BLaER1 (cell line): ENCODE data around the gene ADSS1.

Experiments
- H3K27ac ChIP-seq: shearing (Covaris generic); formaldehyde crosslinking; 2 replicates; pipeline ENCODE4 v1.8.1; 2022
- H3K27me3 ChIP-seq: shearing (Covaris generic); formaldehyde crosslinking; 2 replicates; pipeline ENCODE4 v1.8.1; 2022
- H3K36me3 ChIP-seq: shearing (Covaris generic); formaldehyde crosslinking; 2 replicates; pipeline ENCODE4 v1.8.1; 2022
- H3K4me1 ChIP-seq: shearing (Covaris generic); formaldehyde crosslinking; 2 replicates; pipeline ENCODE4 v1.8.1; 2022
- H3K4me2 ChIP-seq: shearing (Covaris generic); formaldehyde crosslinking; 2 replicates; pipeline ENCODE4 v1.8.1; 2022
- H3K4me3 ChIP-seq: shearing (Covaris generic); formaldehyde crosslinking; 2 replicates; pipeline ENCODE4 v1.8.1; 2022
- H3K9ac ChIP-seq: shearing (Covaris generic); formaldehyde crosslinking; 2 replicates; pipeline ENCODE4 v1.8.1; 2022
- H3K9me3 ChIP-seq: shearing (Covaris generic); formaldehyde crosslinking; 2 replicates; pipeline ENCODE4 v1.8.1; 2022
- H4K20me1 ChIP-seq: shearing (Covaris generic); formaldehyde crosslinking; 2 replicates; pipeline ENCODE4 v1.8.1; 2022
- Cebpa-rat ChIP-seq: shearing (Covaris generic); IDR thresholded peaks from 2 replicates; pipeline ENCODE4 v1.8.1; 2022

ADSS1 gene

DNA sequence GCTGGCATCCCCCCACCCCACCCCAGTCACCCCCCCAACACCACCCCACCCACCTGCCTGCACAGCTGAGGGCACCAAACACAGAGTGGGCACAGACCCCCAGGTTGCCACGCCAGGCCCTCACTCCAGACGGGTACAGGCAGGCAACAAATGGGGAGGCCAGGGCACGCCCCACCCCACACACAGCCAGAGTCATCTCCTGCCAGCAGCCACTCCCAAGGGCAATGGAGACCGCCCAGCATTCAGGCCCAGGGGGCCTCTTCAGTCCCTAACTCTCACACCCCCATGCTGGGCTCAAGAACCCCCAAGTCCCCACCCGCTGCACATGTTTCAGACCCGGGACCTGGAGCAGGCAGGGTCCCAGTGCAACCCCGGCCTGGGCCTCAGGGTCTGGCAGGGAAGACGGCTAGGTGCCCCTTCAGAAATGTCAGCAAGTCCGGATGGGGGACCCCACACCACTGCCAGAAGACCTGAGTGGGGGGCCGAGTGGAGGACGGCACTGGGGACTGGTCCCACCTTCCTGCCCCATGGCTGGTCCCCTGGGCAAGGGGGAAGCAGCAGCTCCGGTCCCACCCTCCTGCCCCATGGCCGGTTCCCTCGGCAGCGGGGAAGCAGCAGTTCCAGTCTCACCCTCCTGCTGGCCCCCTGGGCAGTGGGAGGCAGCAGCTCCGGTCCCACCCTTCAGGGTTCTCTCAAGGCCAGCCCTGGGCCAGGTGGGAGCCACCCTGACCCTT lies 59.6 kb downstream of the ADSS1 start:
- Histone ChIP-seq H3K4me1 (peaks cover 68% of the 10 kb centered on the region), H3K36me3 (peaks cover 88% of the 10 kb centered on the region), H4K20me1 (peaks cover 97% of the 10 kb centered on the region), H3K4me2 (peak overlapping the region; percentile 51), H3K9ac (peak overlapping the region; percentile 8; the same call in 1 of the 2 replicates), H3K4me3 (no peak overlapping the region), H3K27me3 (no peaks in the 10 kb centered on the region), H3K27ac (peak overlapping the region; percentile 60; the same call in 1 of the 2 replicates), H3K9me3 (no peaks in the 10 kb centered on the region)
- no peak for TF ChIP-seq Cebpa-rat

GRCh38 chr14:104784218-104784568 lies 60.2 kb downstream of the ADSS1 start:
- H3K4me3 ChIP-seq: no peak overlapping the region
- peak overlapping the region; percentile 60; the same call in 1 of the 2 replicates for H3K27ac ChIP-seq
- peaks cover 74% of the 10 kb centered on the region for H3K4me1 ChIP-seq
- peaks cover 88% of the 10 kb centered on the region for H3K36me3 ChIP-seq
- TF ChIP-seq Cebpa-rat: no peak
- no peaks in the 10 kb centered on the region for H3K9me3 ChIP-seq
- H3K27me3 ChIP-seq: no peaks in the 10 kb centered on the region
- peaks cover 97% of the 10 kb centered on the region for H4K20me1 ChIP-seq
- peak overlapping the region; percentile 51 for H3K4me2 ChIP-seq
- peak overlapping the region; percentile 8; the same call in 1 of the 2 replicates for H3K9ac ChIP-seq

- H3K27ac ChIP-seq: peak overlapping the region; percentile 80
- peaks cover 88% of the 10 kb centered on the region for H3K36me3 ChIP-seq
- no peak overlapping the region for H3K4me3 ChIP-seq
- peak overlapping the region; percentile 90 for H3K4me2 ChIP-seq
- peaks cover 81% of the 10 kb centered on the region for H3K4me1 ChIP-seq
- H3K9me3 ChIP-seq: no peaks in the 10 kb centered on the region
- peak overlapping the region; percentile 63 for H3K9ac ChIP-seq
- no peak for TF ChIP-seq Cebpa-rat
- H3K27me3 ChIP-seq: no peaks in the 10 kb centered on the region
- peaks cover 97% of the 10 kb centered on the region for H4K20me1 ChIP-seq
These were observed 61.0 kb downstream of the ADSS1 start for GRCh38 chr14:104784846-104785707.

DNA sequence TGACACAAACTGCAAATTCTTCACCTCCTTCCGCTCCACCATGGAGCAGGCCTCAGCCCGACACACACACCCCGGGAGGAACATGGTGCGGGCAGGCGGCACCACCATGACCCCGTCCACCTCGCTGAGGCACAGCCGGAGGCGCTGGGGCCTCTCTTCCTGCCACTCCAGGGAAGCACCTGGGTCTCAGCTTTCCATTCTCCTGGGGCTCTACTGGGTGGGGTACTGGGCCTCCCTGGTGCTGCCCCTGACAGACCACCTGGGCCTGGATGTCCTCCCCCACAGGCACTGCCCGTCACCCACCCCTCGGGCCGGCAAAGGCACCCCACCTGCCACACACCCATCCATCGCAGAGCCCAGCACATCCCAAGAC lies 61.7 kb downstream of the ADSS1 start:
- H3K9ac ChIP-seq: peak overlapping the region; percentile 63
- H4K20me1 ChIP-seq: peaks cover 97% of the 10 kb centered on the region
- H3K36me3 ChIP-seq: peaks cover 89% of the 10 kb centered on the region
- TF ChIP-seq Cebpa-rat: no peak
- no peak overlapping the region for H3K4me3 ChIP-seq
- H3K27me3 ChIP-seq: no peaks in the 10 kb centered on the region
- H3K9me3 ChIP-seq: no peaks in the 10 kb centered on the region
- H3K4me1 ChIP-seq: peaks cover 86% of the 10 kb centered on the region
- peak overlapping the region; percentile 80 for H3K27ac ChIP-seq
- peak overlapping the region; percentile 90 for H3K4me2 ChIP-seq

GRCh38 chr14:104786091-104786586 lies 62.1 kb downstream of the ADSS1 start:
- Histone ChIP-seq H3K4me1 (peaks cover 90% of the 10 kb centered on the region), H3K4me3 (no peak overlapping the region; the same call in 1 of the 2 replicates), H3K9me3 (no peaks in the 10 kb centered on the region), H4K20me1 (peaks cover 97% of the 10 kb centered on the region), H3K27ac (peak overlapping the region; percentile 80), H3K36me3 (peaks cover 89% of the 10 kb centered on the region), H3K27me3 (no peaks in the 10 kb centered on the region), H3K9ac (peak overlapping the region; percentile 63), H3K4me2 (peak overlapping the region; percentile 90)
- TF ChIP-seq Cebpa-rat: no peak

GRCh38 chr14:104786726-104787675 lies 63.0 kb downstream of the ADSS1 start:
- TF ChIP-seq Cebpa-rat: no peak
- Histone ChIP-seq H3K27ac (peak overlapping the region; percentile 80), H3K9me3 (no peaks in the 10 kb centered on the region), H3K27me3 (no peaks in the 10 kb centered on the region), H3K9ac (peak overlapping the region; percentile 63), H3K4me3 (peak overlapping the region; percentile 46; the same call in 1 of the 2 replicates), H3K36me3 (peaks cover 90% of the 10 kb centered on the region), H3K4me2 (peak overlapping the region; percentile 90), H4K20me1 (peaks cover 98% of the 10 kb centered on the region), H3K4me1 (peaks cover 94% of the 10 kb centered on the region)

GRCh38 chr14:104787736-104788135 lies 63.7 kb downstream of the ADSS1 start:
- Histone ChIP-seq H3K4me3 (no peak overlapping the region; the same call in 1 of the 2 replicates), H3K4me2 (peak overlapping the region; percentile 90), H3K27ac (peak overlapping the region; percentile 80), H4K20me1 (peaks cover 98% of the 10 kb centered on the region), H3K4me1 (peaks cover 95% of the 10 kb centered on the region), H3K9ac (peak overlapping the region; percentile 63; the same call in 1 of the 2 replicates), H3K9me3 (no peaks in the 10 kb centered on the region), H3K27me3 (no peaks in the 10 kb centered on the region), H3K36me3 (peaks cover 91% of the 10 kb centered on the region)
- TF ChIP-seq Cebpa-rat: no peak

- Histone ChIP-seq H3K4me2 (peak overlapping the region; percentile 90), H3K36me3 (peaks cover 91% of the 10 kb centered on the region), H3K4me1 (peaks cover 96% of the 10 kb centered on the region), H4K20me1 (peaks cover 99% of the 10 kb centered on the region), H3K27ac (peak overlapping the region; percentile 80), H3K9ac (0 out of 2 replicates have a peak overlapping the region, but pooled peaks have one; percentile 63), H3K27me3 (no peaks in the 10 kb centered on the region), H3K4me3 (no peak overlapping the region), H3K9me3 (no peaks in the 10 kb centered on the region)
- no peak for TF ChIP-seq Cebpa-rat
These were observed 64.3 kb downstream of the ADSS1 start for GRCh38 chr14:104788161-104788818.
